ENCODE results near the gene GNAO1. TPM values are rescaled to one million over a fixed set of nuclear protein-coding genes. Genes with fewer than 3 reads are reported as not detected.

Gene GNAO1
- polyA plus RNA-seq, 1 of the 3 experiments (the other 2 are of a cell fraction): 0.30 TPM

- POLR2A ChIA-PET: no interaction called here
- H3K9me3 ChIP-seq: no peaks in the 10 kb centered on the region
- H3K36me3 ChIP-seq (replicated peaks in 1 of 2; ENCODE audit: control insufficient read depth in 1 of 2, insufficient read depth in 2 of 2, low read length in 1 of 2): no peaks in the 10 kb centered on the region
- TF ChIP-seq FOSL2 (IDR thresholded peaks at IDR 0.05; ENCODE audit: borderline replicate concordance, low read depth) (no peak), IRF3 (IDR thresholded peaks at IDR 0.05; ENCODE audit: low read depth, low read length) (no peak), TAF1 (IDR thresholded peaks at IDR 0.05; ENCODE audit: borderline replicate concordance, low read depth, low read length) (no peak), RAD21 (IDR thresholded peaks at IDR 0.05; ENCODE audit: low read length) (no peak), USF2 (IDR thresholded peaks at IDR 0.05; ENCODE audit: borderline replicate concordance, low read depth, low read length) (no peak), RFX5 (IDR thresholded peaks at IDR 0.05; ENCODE audit: low read length) (no peak), SMC3 (IDR thresholded peaks at IDR 0.05; ENCODE audit: low read depth, low read length) (no peak), PBX3 (IDR thresholded peaks at IDR 0.05) (no peak), TCF12 (IDR thresholded peaks at IDR 0.05) (no peak), EP300 (IDR thresholded peaks at IDR 0.05; ENCODE audit: borderline replicate concordance in 1 of 2, low read depth in 1 of 2, low read length in 1 of 2) (no peak), SIN3A (IDR thresholded peaks at IDR 0.05; ENCODE audit: borderline replicate concordance, low read depth, low read length) (no peak), REST (IDR thresholded peaks at IDR 0.05; ENCODE audit: low read depth, low read length) (no peak), NRF1 (IDR thresholded peaks at IDR 0.05; ENCODE audit: low read depth, low read length) (no peak), GABPA (IDR thresholded peaks at IDR 0.05; ENCODE audit: low read depth) (no peak), FOXM1 (IDR thresholded peaks at IDR 0.05; ENCODE audit: low read depth) (no peak)
- H3K27ac ChIP-seq (ENCODE audit: low read depth in 2 of 2, low read length in 1 of 2): no peak overlapping the region
- H3K4me1 ChIP-seq (ENCODE audit: control insufficient read depth in 1 of 2, insufficient read depth in 2 of 2, low read depth in 1 of 2, low read length in 1 of 2): no peaks in the 10 kb centered on the region; a peak in 1 of 4 replicates
- CTCF ChIA-PET: no interaction called here
- no peaks in the 10 kb centered on the region for H4K20me1 ChIP-seq (ENCODE audit: insufficient read depth)
- H3F3A ChIP-seq (replicated peaks; ENCODE audit: insufficient read depth): no peaks in the 10 kb centered on the region
- no peak overlapping the region for H3K9ac ChIP-seq
- no peak for DNase-seq
- no peaks in the 10 kb centered on the region for H3K9me2 ChIP-seq
- no peak overlapping the region for H3K4me2 ChIP-seq
- H3K79me2 ChIP-seq (ENCODE audit: insufficient read depth): no peaks in the 10 kb centered on the region
- no peaks in the 10 kb centered on the region for H3K27me3 ChIP-seq (ENCODE audit: insufficient read depth)
- 47% methylated on average over 4 of the region's 8 CpGs for WGBS (ENCODE audit: low lambda C conversion rate)
- no peak overlapping the region for H3K4me3 ChIP-seq (ENCODE audit: low read depth in 2 of 2, low read length in 1 of 2)
- no peak overlapping the region for H2AFZ ChIP-seq (ENCODE audit: low read depth)
These were observed 144.9 kb downstream of the GNAO1 start for GRCh38 chr16:56336071-56336688.
